ENCODE measurements around the gene CLDN7. TPM values are rescaled to one million over a fixed set of nuclear protein-coding genes. Genes with fewer than 3 reads are reported as not detected.

The CLDN7 gene
- total RNA-seq, 1 donor from 2014 or later: 248 TPM

DNA sequence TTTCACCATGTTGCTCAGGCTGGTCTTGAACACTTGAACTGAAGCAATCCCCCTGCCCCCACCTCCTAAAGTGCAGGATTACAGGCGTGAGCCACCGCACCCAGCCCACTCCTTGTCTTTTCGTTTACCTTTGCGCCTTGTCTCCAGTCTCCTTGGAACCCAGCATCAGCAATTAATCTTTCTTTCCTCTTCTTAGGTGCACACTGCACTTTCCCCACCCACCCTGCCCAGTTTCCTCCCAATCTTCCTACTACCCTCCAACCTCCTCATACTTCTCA is 1.5 kb upstream of the CLDN7 start:
- no peak overlapping the region for H3K4me3 ChIP-seq (ENCODE audit: low read depth, low read length)
- TF ChIP-seq CTCF (IDR thresholded peaks at IDR 0.05; ENCODE audit: insufficient read depth, low read length, poor library complexity, severe bottlenecking): no peak

GRCh38 chr17:7262935-7263800 is 890 bp upstream of the CLDN7 start:
- Histone ChIP-seq H3K27me3 (ENCODE audit: control insufficient read depth, insufficient read depth, low read length) (peaks cover 11% of the 10 kb centered on the region), H3K4me3 (ENCODE audit: low read depth, low read length) (peak overlapping the region; percentile 46), H3K36me3 (ENCODE audit: control insufficient read depth, insufficient read depth, low read length) (no peaks in the 10 kb centered on the region)
- no peak for DNase-seq (ENCODE audit: low read depth)
- TF ChIP-seq CTCF (IDR thresholded peaks at IDR 0.05; ENCODE audit: insufficient read depth, low read length, poor library complexity, severe bottlenecking): no peak

More for the DNA sequence above, 1.5 kb upstream of the CLDN7 start:
- Histone ChIP-seq H3K27me3 (ENCODE audit: control insufficient read depth, insufficient read depth, low read length) (peaks cover 11% of the 10 kb centered on the region), H3K36me3 (ENCODE audit: control insufficient read depth, insufficient read depth, low read length) (no peaks in the 10 kb centered on the region)
- no peak for DNase-seq (ENCODE audit: low read depth)

DNA sequence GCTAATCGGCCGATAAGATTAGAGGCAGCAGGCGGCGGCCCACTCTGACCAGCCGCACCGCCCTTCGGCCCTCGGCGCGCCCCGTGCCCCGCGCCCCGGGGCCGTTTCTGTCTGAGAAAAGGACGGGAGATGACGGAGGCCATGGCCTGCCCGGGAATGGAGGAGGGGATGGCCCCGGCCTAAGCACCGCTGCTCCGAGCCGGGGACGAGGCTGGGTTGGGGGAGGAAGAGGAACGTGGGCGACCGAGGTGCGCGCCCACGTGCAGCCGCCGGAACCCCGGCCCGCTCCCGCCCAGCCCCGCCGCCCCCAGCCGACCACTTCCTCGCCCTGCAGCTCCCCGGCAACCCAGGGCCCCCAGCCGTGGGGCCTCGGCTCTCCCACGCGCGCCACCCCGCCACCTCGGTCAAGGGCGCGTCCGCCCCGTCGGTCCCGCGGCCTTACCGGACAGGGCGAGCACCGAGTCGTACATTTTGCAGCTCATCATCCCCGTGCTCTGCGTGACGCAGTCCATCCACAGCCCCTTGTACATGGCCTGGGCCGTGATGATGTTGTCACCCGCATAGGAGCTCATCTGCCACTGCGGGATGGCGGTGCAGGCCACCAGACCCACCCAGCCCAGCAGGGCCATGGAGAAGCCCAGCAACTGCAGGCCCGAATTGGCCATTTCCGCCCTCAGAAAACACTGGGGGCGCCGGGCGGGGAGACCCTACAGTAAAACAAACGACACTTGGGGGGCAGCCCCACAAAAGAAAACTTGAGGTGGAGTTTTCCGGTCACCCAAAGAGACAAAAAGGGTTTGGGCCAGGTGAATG is 693 bp downstream of the CLDN7 start:
- H3K4me3 ChIP-seq (ENCODE audit: low read depth, low read length): peak overlapping the region; percentile 46
- DNase-seq (ENCODE audit: low read depth): no peak
- H3K36me3 ChIP-seq (ENCODE audit: control insufficient read depth, insufficient read depth, low read length): no peaks in the 10 kb centered on the region
- TF ChIP-seq CTCF (IDR thresholded peaks at IDR 0.05; ENCODE audit: insufficient read depth, low read length, poor library complexity, severe bottlenecking): no peak
- peaks cover 11% of the 10 kb centered on the region for H3K27me3 ChIP-seq (ENCODE audit: control insufficient read depth, insufficient read depth, low read length)

GRCh38 chr17:7260651-7261378 is 1.5 kb downstream of the CLDN7 start:
- TF ChIP-seq CTCF (IDR thresholded peaks at IDR 0.05; ENCODE audit: insufficient read depth, low read length, poor library complexity, severe bottlenecking): no peak
- peaks cover 11% of the 10 kb centered on the region for H3K27me3 ChIP-seq (ENCODE audit: control insufficient read depth, insufficient read depth, low read length)
- no peaks in the 10 kb centered on the region for H3K36me3 ChIP-seq (ENCODE audit: control insufficient read depth, insufficient read depth, low read length)
- peak overlapping the region; percentile 46 for H3K4me3 ChIP-seq (ENCODE audit: low read depth, low read length)
- no peak for DNase-seq (ENCODE audit: low read depth)

DNA sequence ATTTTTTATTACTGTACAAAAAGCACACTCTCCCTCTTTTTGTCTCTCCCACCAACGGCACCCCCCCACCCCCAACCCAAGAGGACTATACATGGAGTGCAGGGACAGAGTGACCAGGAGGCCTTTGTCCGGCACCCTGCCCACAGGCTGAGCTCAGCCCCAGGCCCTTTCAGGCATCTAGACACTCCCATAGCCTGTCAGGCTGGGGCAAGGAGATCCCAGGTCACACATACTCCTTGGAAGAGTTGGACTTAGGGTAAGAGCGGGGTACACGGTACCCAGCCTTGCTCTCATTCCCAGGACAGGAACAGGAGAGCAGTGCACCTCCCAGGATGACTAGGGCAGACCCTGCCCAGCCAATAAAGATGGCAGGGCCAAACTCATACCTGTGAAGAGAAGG is 2.1 kb downstream of the CLDN7 start:
- H3K4me3 ChIP-seq (ENCODE audit: low read depth, low read length): no peak overlapping the region
- TF ChIP-seq CTCF (IDR thresholded peaks at IDR 0.05; ENCODE audit: insufficient read depth, low read length, poor library complexity, severe bottlenecking): no peak
- no peak for DNase-seq (ENCODE audit: low read depth)
- H3K36me3 ChIP-seq (ENCODE audit: control insufficient read depth, insufficient read depth, low read length): no peaks in the 10 kb centered on the region
- H3K27me3 ChIP-seq (ENCODE audit: control insufficient read depth, insufficient read depth, low read length): peaks cover 11% of the 10 kb centered on the region
